Urinary bladder (tissue), 4 donors: ENCODE measurements around the gene SYT15. TPM values are rescaled to one million over a fixed set of nuclear protein-coding genes. Genes with fewer than 3 reads are reported as not detected.
"Not testable (repeated sequence)": the region's sequence is repeated elsewhere in the genome, so short reads cannot be mapped to it uniquely, and the experiment has no call there.

Experiments used
- DNase-seq: peaks from one replicate; pipeline ENCODE4 v3.0.0-alpha.2; 2015; ENCODE audit errors: extremely low spot score
- H3K27ac ChIP-seq: one replicate; pipeline ENCODE4 v1.5.1; 2013; ENCODE audit warnings: low read depth, mild to moderate bottlenecking, moderate library complexity
- H3K36me3 ChIP-seq: one replicate; pipeline ENCODE4 v1.6.1; 2013; ENCODE audit warnings: mild to moderate bottlenecking, moderate library complexity; ENCODE audit not compliant: insufficient read depth
- H3K4me1 ChIP-seq: one replicate; pipeline ENCODE4 v1.6.1; 2013; ENCODE audit warnings: mild to moderate bottlenecking, moderate library complexity; ENCODE audit not compliant: insufficient read depth
- H3K4me3 ChIP-seq: one replicate; pipeline ENCODE4 v1.5.1; 2013; ENCODE audit warnings: low read depth, low read length
- WGBS: extraction: QIAGEN DNeasy Blood & Tissue Kit; methylation state at CpG from one replicate; pipeline ENCODE4 v1.1.7; 2013; 5-methylcytosine and 5-hydroxymethylcytosine counted together
- polyA plus RNA-seq: library from polyadenylated mRNA; stranded (reverse); fragments of 200-250 nt; gene quantifications from one replicate; pipeline ENCODE4 v1.2.3, GENCODE V29; 2013
- total RNA-seq: library from RNA; depleted of rRNA; stranded (reverse); fragments of >200 nt; gene quantifications from one replicate; pipeline ENCODE4 v1.2.3, GENCODE V29; 2014
- donor health status: healthy with polysubstance abuse.
- donor health status: healthy.

SYT15 gene
- total and polyA plus RNA-seq, 2 donors, result 2.5 to 5.1 TPM

- Histone ChIP-seq H3K4me1 (no peaks in the 10 kb centered on the region), H3K36me3 (no peaks in the 10 kb centered on the region), H3K27ac (no peak overlapping the region), H3K4me3 (no peak overlapping the region)
- WGBS, result 91% methylated on average over 33 of the region's 33 CpGs
- no peak for DNase-seq
Observed at GRCh38 chr10:46557319-46558121, 21.4 kb upstream of the SYT15 start.

DNA sequence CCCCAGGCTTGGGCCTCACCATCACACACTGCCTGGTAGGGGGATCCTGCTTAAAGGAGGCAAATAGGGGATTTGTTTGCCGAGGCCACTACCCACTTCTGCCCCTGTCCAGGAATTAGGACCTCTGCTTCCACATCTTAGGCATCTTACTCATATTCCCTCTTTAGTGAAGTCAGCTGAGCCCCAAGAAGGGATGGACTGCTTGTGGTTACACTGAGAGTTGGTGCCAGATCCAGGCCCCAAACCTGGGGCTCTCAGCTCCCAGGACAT is 20.9 kb upstream of the SYT15 start:
- no peaks in the 10 kb centered on the region for H3K36me3 ChIP-seq
- WGBS, result 45% methylated on average over 1 of the region's 1 CpG
- H3K4me1 ChIP-seq, result no peaks in the 10 kb centered on the region
- H3K4me3 ChIP-seq, result no peak overlapping the region
- H3K27ac ChIP-seq, result no peak overlapping the region
- no peak for DNase-seq

GRCh38 chr10:46558392-46559185 is 20.3 kb upstream of the SYT15 start:
- no peak overlapping the region for H3K4me3 ChIP-seq
- no peaks in the 10 kb centered on the region for H3K36me3 ChIP-seq
- H3K27ac ChIP-seq, result no peak overlapping the region
- no peaks in the 10 kb centered on the region for H3K4me1 ChIP-seq
- no peak for DNase-seq
- 83% methylated on average over 9 of the region's 9 CpGs for WGBS

- Histone ChIP-seq H3K4me3 (no peak overlapping the region), H3K36me3 (no peaks in the 10 kb centered on the region), H3K27ac (no peak overlapping the region), H3K4me1 (no peaks in the 10 kb centered on the region)
- 93% methylated on average over 5 of the region's 5 CpGs for WGBS
- DNase-seq, result no peak
Observed at GRCh38 chr10:46559231-46559671, 19.7 kb upstream of the SYT15 start.

- WGBS, result 80% methylated on average over 5 of the region's 5 CpGs
- DNase-seq, result no peak
- Histone ChIP-seq H3K36me3 (no peaks in the 10 kb centered on the region), H3K4me3 (no peak overlapping the region), H3K27ac (no peak overlapping the region), H3K4me1 (no peaks in the 10 kb centered on the region)
Observed at GRCh38 chr10:46560381-46560780, 18.5 kb upstream of the SYT15 start.

DNA sequence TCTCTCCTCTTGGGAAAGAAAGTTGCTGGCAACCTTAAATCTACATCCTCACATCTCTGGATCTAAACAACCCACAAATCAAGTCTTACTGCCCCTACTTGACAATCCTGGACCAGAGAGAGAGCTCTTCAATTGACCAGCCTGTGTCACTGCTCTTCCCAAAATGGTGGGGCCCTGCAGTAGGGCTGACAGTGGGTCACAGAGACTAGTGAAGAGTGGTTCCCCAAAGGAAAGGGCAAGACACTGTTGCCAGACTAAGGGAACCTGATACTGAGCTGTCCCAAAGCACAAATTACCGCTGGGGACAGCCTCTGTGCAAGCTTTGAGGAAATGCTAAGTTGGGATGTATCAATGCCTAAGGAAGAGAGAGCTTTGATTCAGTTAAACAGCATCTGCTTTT is 18.0 kb upstream of the SYT15 start:
- WGBS, result 73% methylated on average over 1 of the region's 1 CpG
- Histone ChIP-seq H3K36me3 (no peaks in the 10 kb centered on the region), H3K4me3 (no peak overlapping the region), H3K4me1 (no peaks in the 10 kb centered on the region), H3K27ac (no peak overlapping the region)
- no peak for DNase-seq

DNA sequence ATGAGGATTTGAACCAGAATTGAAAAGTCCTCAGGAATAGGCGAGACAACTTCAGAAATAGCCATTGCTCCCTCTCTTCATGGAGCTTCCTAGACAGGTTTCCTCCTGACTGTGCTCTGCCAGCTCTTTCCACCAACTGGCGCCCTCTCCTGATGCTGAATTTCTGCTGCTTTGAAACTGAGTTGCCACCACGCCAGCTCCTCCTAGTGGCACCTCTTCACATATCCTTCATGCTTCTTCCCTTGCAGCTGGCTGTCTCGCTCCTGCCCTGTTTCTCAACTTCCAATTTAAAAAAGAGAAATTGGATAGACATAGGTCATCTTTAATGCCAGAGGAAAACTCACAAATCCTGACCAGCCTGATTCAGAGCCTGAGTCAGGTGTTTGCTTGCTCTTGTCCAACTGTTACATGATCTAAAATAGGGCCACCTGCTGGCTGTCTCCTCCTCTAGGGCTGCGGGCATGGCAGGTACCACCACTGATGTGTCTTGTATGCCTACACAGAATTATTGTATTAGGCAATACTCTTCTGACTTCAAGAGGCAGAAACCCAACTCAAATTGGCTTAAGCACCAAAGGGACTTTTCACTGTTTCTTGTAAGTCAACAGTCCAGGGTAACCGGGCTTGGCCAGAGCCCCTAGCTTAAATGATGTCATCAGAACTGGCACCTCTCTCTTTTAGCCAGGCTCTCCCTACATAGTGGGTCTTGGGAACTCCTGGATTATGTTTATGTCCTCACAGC is 13.2 kb upstream of the SYT15 start:
- not testable (repeated sequence) for H3K4me1 ChIP-seq, H3K4me3 ChIP-seq, DNase-seq, H3K36me3 ChIP-seq, H3K27ac ChIP-seq
- WGBS, result 18% methylated on average over 4 of the region's 6 CpGs

DNA sequence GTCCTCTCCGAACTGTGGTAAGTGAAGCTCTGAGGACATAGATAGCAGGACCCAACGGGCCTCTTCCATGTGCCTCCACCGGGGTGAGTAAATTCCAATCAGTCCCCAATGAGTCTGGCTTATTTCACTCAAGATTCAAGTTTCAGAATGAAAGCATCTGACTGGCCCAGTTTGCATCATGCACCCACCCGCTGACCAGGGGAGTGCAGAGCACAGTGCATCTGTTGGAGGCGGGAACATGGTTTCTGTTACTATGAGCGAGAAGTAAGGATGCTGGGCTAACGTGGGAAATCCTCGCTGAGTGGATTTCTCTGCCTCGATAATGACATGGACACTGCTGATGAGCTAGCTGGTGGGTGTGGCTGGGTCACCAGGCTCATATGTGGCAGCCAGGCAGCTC is 11.8 kb upstream of the SYT15 start:
- H3K36me3 ChIP-seq, DNase-seq, H3K4me1 ChIP-seq, H3K27ac ChIP-seq, H3K4me3 ChIP-seq: not testable (repeated sequence)
- WGBS, result 93% methylated on average over 3 of the region's 9 CpGs

GRCh38 chr10:46570655-46571054 is 8.3 kb upstream of the SYT15 start:
- not testable (repeated sequence) for DNase-seq, H3K27ac ChIP-seq, H3K4me3 ChIP-seq, H3K36me3 ChIP-seq, H3K4me1 ChIP-seq
- no CpG with 5 or more reads among the region's 2 CpGs for WGBS

GRCh38 chr10:46572765-46573164 is 6.2 kb upstream of the SYT15 start:
- WGBS, result 59% methylated on average over 3 of the region's 4 CpGs
- not testable (repeated sequence) for H3K4me1 ChIP-seq, H3K36me3 ChIP-seq, H3K4me3 ChIP-seq, DNase-seq, H3K27ac ChIP-seq

DNA sequence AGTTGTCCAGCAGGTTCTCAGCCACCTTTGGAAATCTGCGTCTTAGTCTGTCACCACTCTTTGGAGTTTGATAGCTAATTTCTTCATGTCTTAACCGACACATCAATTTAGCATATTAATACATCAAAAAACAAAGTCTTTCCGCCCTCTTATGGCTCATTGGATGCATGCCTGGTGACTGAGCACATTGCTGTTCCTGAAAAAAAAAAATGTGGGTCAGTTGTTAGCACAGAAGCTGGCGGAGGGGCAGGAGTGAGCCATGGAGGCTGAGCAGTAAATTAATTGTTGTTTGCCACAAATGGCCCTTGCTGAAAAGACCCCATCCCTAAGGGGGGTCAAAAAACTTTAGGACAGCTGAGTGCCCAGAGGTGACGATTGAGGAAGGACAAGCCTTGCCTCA is 5.6 kb upstream of the SYT15 start:
- 60% methylated on average over 4 of the region's 5 CpGs for WGBS
- not testable (repeated sequence) for H3K4me3 ChIP-seq, DNase-seq

DNA sequence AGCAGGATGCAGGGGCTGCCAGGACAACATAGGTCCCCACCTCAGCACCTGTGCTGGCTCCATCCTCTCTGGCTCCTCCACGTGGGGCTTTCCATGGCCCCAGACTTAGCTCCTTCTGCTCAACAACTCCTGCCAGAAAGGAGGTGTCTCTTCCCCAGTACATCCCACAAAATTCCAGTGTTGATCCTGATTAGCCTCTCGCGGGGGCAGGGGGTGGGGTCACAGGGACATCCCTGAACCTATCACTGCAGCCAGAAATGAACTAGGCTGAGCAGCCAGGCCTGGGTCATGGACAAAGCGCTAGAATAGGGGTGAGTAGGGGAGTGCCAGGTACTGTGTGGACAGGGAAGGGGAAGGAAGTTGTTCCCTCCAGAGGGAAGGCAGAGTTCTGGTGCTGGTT is 5.0 kb upstream of the SYT15 start:
- H3K4me3 ChIP-seq, H3K4me1 ChIP-seq, DNase-seq, H3K27ac ChIP-seq, H3K36me3 ChIP-seq: not testable (repeated sequence)
- 71% methylated on average over 3 of the region's 4 CpGs for WGBS

More for the DNA sequence above, 5.6 kb upstream of the SYT15 start:
- H3K36me3 ChIP-seq, H3K27ac ChIP-seq, H3K4me1 ChIP-seq: not testable (repeated sequence)

DNA sequence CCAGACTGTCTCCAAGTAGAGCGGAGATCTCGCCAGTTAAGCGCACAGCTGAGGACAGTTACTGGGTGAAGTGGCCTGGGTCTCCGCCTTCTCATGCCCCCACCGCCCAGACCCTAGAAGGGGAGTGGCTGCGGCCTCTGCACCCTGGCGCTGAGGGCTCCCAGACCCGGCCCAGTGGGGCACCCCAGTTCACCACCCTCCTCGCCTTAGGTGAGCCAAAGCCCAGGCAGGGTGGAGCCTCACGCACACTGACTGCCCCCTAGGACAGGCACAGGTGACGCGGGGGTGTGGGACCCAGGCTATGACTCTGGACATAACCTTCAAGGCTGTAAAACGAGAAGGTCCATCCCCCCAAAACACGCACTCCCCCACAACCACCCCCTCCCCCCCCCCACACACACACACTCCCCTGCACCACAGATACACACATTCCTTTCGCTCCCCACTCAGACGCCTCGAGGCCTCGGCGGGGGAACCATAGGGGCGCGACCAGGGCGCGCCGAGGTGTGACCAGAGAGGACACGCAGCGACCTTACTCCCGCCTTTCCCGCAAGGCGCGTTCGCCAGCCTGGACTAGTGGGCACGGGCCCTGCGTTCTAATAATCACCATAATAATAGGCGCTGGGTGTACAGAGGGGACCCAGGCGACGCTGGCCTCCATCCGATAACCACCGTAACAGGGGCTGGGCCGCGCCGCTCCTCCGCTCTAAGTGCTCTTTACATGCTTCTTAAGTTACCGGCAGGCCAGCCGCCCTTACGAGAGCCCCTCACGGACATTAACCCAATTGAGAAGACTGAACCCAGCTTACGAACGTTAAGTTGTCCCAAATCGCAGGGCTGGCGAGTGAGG is 1.1 kb upstream of the SYT15 start:
- DNase-seq, H3K36me3 ChIP-seq, H3K4me1 ChIP-seq, H3K4me3 ChIP-seq, H3K27ac ChIP-seq: not testable (repeated sequence)
- WGBS, result 28% methylated on average over 41 of the region's 50 CpGs
